ENCODE data around the gene SRRM3.

DNA sequence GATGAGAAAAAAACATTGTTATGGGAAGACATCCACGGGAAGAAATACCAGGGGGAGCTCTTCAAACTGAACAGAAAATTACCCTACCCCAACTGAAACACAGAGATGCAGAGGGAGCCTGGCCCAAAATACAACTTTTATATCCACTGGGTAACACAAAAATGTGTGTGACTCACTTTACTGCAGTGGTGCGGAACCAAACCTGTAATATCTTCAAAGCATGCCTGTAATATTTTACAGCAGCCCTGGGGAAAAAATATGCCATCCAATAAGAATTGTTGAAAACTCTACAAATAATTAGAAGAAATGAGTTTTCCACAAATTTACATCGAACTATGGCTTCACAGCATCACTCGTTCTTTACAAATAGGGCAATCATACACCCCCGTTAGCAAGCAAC, 49.8 kb upstream of the SRRM3 start:
- TF ChIP-seq, protein P1, sequence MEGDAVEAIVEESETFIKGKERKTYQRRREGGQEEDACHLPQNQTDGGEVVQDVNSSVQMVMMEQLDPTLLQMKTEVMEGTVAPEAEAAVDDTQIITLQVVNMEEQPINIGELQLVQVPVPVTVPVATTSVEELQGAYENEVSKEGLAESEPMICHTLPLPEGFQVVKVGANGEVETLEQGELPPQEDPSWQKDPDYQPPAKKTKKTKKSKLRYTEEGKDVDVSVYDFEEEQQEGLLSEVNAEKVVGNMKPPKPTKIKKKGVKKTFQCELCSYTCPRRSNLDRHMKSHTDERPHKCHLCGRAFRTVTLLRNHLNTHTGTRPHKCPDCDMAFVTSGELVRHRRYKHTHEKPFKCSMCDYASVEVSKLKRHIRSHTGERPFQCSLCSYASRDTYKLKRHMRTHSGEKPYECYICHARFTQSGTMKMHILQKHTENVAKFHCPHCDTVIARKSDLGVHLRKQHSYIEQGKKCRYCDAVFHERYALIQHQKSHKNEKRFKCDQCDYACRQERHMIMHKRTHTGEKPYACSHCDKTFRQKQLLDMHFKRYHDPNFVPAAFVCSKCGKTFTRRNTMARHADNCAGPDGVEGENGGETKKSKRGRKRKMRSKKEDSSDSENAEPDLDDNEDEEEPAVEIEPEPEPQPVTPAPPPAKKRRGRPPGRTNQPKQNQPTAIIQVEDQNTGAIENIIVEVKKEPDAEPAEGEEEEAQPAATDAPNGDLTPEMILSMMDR (IDR thresholded peaks at IDR 0.05) = no peak
- no peak for TF ChIP-seq POLR2A (IDR thresholded peaks at IDR 0.05)
